Natural killer cell (primary cell): ENCODE results near the gene RHCG. TPM values are rescaled to one million over a fixed set of nuclear protein-coding genes. Genes with fewer than 3 reads are reported as not detected.

Source experiments
- ATAC-seq, 3 donors: fragments of 150-1000 bp in 2 of 3; fragments of 200-7000 bp in 1 of 3; cut with Tn5 transposase; 1 replicate in 1 of 3; 2 replicates in 2 of 3; pipeline ENCODE4 v1.10.0; 2021; ENCODE audit warnings: mild to moderate bottlenecking in 2 of 3, moderate library complexity in 2 of 3
- DNase-seq, 2 donors: peaks; one replicate each; pipeline versions ENCODE4 v3.0.0 to v3.0.0-alpha.2; 2013 to 2021; ENCODE audit warnings: mixed read lengths in 1 of 2
- H3K27ac ChIP-seq: one replicate; pipeline ENCODE4 v1.5.1; 2013; ENCODE audit warnings: mild to moderate bottlenecking, low read length
- H3K27me3 ChIP-seq: one replicate; pipeline ENCODE4 v1.6.1; 2013; ENCODE audit warnings: low read length; ENCODE audit not compliant: control insufficient read depth, insufficient read depth
- H3K36me3 ChIP-seq: one replicate; pipeline ENCODE4 v1.6.1; 2013; ENCODE audit warnings: low read length; ENCODE audit not compliant: control insufficient read depth, insufficient read depth
- H3K4me1 ChIP-seq: one replicate; pipeline ENCODE4 v1.6.1; 2013; ENCODE audit warnings: low read length; ENCODE audit not compliant: control insufficient read depth, insufficient read depth
- H3K4me3 ChIP-seq: one replicate; pipeline ENCODE4 v1.5.1; 2013; ENCODE audit warnings: low read length
- H3K9me3 ChIP-seq: one replicate; pipeline ENCODE4 v1.6.1; 2013; ENCODE audit warnings: low read length; ENCODE audit not compliant: control insufficient read depth, insufficient read depth
- H3K27ac Mint-ChIP-seq, 2 donors: one replicate each; pipeline ENCODE4 v1.8.0; 2022; ENCODE audit warnings: mild to moderate bottlenecking in 2 of 2, mixed read lengths in 2 of 2, moderate library complexity in 1 of 2
- H3K27me3 Mint-ChIP-seq, 2 donors: one replicate each; pipeline ENCODE4 v1.8.0; 2022; ENCODE audit warnings: low read depth in 2 of 2, mixed read lengths in 2 of 2
- H3K36me3 Mint-ChIP-seq: one replicate; pipeline ENCODE4 v1.8.0; 2022; ENCODE audit warnings: mixed read lengths
- H3K4me1 Mint-ChIP-seq, 2 donors: one replicate each; pipeline ENCODE4 v1.8.0; 2022; ENCODE audit warnings: mixed read lengths in 2 of 2
- H3K4me3 Mint-ChIP-seq: one replicate; pipeline ENCODE4 v1.8.0; 2022; ENCODE audit warnings: mild to moderate bottlenecking, moderate library complexity, mixed read lengths
- H3K9me3 Mint-ChIP-seq, 2 donors: one replicate each; pipeline ENCODE4 v1.8.0; 2022; ENCODE audit warnings: mixed read lengths in 2 of 2
- WGBS: methylation state at CpG from one replicate; pipeline ENCODE4 v1.1.7; 2013; ENCODE audit warnings: missing lambda C conversion rate; ENCODE audit not compliant: insufficient coverage; 5-methylcytosine and 5-hydroxymethylcytosine counted together
- intact Hi-C: fragments of 100-400 bp; cut with micrococcal nuclease; formaldehyde crosslinking; loops from one replicate; pipeline ENCODE4 v1.14.2; 2022
- total RNA-seq, 4 donors: library from RNA; stranded (reverse); fragments of 120-200 nt in 1 of 4; gene quantifications; one replicate each; pipeline versions ENCODE4 v1.2.3 to v1.2.4, GENCODE V29; 2013 to 2022
- TF ChIP-seq, protein P1 (sequence below): fragments of 200-600 bp; IDR thresholded peaks from one replicate; pipeline ENCODE4 v1.8.0; 2022; ENCODE audit warnings: antibody characterized with exemption

Gene RHCG
- total RNA-seq, 3 donors from 2014 or later (not counting 1 experiment from before 2014, with no cell fraction given), result not detected

- H3K27me3 Mint-ChIP-seq, result peaks cover 19 to 57% of the 10 kb centered on the region in 2 donors
- H3K4me3 ChIP-seq, result no peak overlapping the region
- peaks cover 7% of the 10 kb centered on the region for H3K27me3 ChIP-seq
- H3K27ac ChIP-seq, result no peak overlapping the region
- H3K9me3 Mint-ChIP-seq, result no peaks in the 10 kb centered on the region
- H3K4me3 Mint-ChIP-seq, result no peak overlapping the region
- no peaks in the 10 kb centered on the region for H3K36me3 Mint-ChIP-seq
- ATAC-seq (no peak), DNase-seq (no peak)
- H3K9me3 ChIP-seq, result no peaks in the 10 kb centered on the region
- no peak overlapping the region for H3K27ac Mint-ChIP-seq
- H3K36me3 ChIP-seq, result no peaks in the 10 kb centered on the region
- H3K4me1 Mint-ChIP-seq, result peaks cover 0 to 3% of the 10 kb centered on the region in 2 donors
- WGBS, result 89% methylated on average over 9 of the region's 9 CpGs
- intact Hi-C loops, result no loop called here
- H3K4me1 ChIP-seq, result peaks cover 13% of the 10 kb centered on the region
- TF ChIP-seq, protein P1, sequence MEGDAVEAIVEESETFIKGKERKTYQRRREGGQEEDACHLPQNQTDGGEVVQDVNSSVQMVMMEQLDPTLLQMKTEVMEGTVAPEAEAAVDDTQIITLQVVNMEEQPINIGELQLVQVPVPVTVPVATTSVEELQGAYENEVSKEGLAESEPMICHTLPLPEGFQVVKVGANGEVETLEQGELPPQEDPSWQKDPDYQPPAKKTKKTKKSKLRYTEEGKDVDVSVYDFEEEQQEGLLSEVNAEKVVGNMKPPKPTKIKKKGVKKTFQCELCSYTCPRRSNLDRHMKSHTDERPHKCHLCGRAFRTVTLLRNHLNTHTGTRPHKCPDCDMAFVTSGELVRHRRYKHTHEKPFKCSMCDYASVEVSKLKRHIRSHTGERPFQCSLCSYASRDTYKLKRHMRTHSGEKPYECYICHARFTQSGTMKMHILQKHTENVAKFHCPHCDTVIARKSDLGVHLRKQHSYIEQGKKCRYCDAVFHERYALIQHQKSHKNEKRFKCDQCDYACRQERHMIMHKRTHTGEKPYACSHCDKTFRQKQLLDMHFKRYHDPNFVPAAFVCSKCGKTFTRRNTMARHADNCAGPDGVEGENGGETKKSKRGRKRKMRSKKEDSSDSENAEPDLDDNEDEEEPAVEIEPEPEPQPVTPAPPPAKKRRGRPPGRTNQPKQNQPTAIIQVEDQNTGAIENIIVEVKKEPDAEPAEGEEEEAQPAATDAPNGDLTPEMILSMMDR, result no peak
Measured at GRCh38 chr15:89446255-89446891, 50.0 kb downstream of the RHCG start.

GRCh38 chr15:89445518-89445917 lies 50.9 kb downstream of the RHCG start:
- Histone ChIP-seq H3K27me3 (peaks cover 7% of the 10 kb centered on the region), H3K4me3 (no peak overlapping the region), H3K4me1 (peaks cover 13% of the 10 kb centered on the region), H3K27ac (no peak overlapping the region), H3K9me3 (no peaks in the 10 kb centered on the region), H3K36me3 (no peaks in the 10 kb centered on the region)
- ATAC-seq (no peak), DNase-seq (no peak)
- peaks cover 0 to 4% of the 10 kb centered on the region in 2 donors for H3K4me1 Mint-ChIP-seq
- H3K4me3 Mint-ChIP-seq, result no peak overlapping the region
- H3K27me3 Mint-ChIP-seq, result peaks cover 14 to 50% of the 10 kb centered on the region in 2 donors
- WGBS, result 95% methylated on average over 1 of the region's 1 CpG
- intact Hi-C loops, result no loop called here
- TF ChIP-seq, protein P1, result no peak
- H3K27ac Mint-ChIP-seq, result no peak overlapping the region
- no peaks in the 10 kb centered on the region for H3K9me3 Mint-ChIP-seq
- no peaks in the 10 kb centered on the region for H3K36me3 Mint-ChIP-seq

GRCh38 chr15:89444241-89445225 lies 51.9 kb downstream of the RHCG start:
- intact Hi-C loops, result no loop called here
- Mint-ChIP-seq H3K4me3 (no peak overlapping the region), H3K36me3 (no peaks in the 10 kb centered on the region), H3K4me1 (peaks cover 0 to 4% of the 10 kb centered on the region in 2 donors), H3K27ac (no peak overlapping the region), H3K27me3 (peaks cover 17 to 47% of the 10 kb centered on the region in 2 donors), H3K9me3 (no peaks in the 10 kb centered on the region)
- Histone ChIP-seq H3K9me3 (no peaks in the 10 kb centered on the region), H3K4me1 (peaks cover 13% of the 10 kb centered on the region), H3K27me3 (peaks cover 7% of the 10 kb centered on the region), H3K27ac (no peak overlapping the region), H3K36me3 (no peaks in the 10 kb centered on the region), H3K4me3 (no peak overlapping the region)
- TF ChIP-seq, protein P1, result no peak
- 61% methylated on average over 17 of the region's 17 CpGs for WGBS
- no peak for DNase-seq
- ATAC-seq, result no peak
